ENCODE measurements around the gene NHLRC3.

DNA sequence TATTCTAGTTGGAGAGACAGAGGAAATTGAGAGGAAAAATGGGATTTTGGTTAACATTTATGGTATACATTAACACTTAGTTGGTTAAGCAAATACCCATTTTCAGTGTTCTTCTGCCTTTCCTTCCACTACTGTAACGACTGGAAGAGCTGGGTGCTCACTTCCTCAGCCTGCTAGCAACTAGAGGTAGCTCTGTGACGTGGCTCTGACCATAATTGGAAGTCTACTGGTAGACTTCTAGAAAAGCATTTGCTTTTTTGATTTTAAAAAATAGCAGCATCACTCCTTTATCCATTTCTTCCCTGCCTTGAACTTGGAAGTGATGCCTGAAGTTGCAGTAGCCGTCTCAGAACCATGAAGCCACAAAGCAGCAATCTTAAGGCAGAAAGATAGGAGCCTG is 15.9 kb downstream of the NHLRC3 start:
- TF ChIP-seq REST (IDR thresholded peaks at IDR 0.05; ENCODE audit: insufficient read depth in 1 of 2, low read depth in 2 of 2, low read length in 2 of 2) (no peak), POLR2AphosphoS5 (IDR thresholded peaks at IDR 0.05; ENCODE audit: low read depth, low read length) (no peak), TAF1 (IDR thresholded peaks at IDR 0.05; ENCODE audit: borderline replicate concordance, insufficient read depth, low read length) (no peak), SIN3A (IDR thresholded peaks at IDR 0.05; ENCODE audit: borderline replicate concordance, insufficient read depth, low read length) (no peak), FOXP2 (optimal IDR thresholded peaks at IDR 0.05; ENCODE audit: borderline replicate concordance, extremely low read depth, extremely low read length, insufficient read depth) (no peak)
